22Rv1 (cell line): ENCODE measurements around the gene KRTAP10-9.
"Not testable (repeated sequence)": the region's sequence is repeated elsewhere in the genome, so short reads cannot be mapped to it uniquely, and the experiment has no call there.

ENCODE experiments used
- H3K27ac ChIP-seq: fragments of 450-650 bp; 2 replicates; pipeline ENCODE4 v1.5.1; 2017
- CTCF ChIP-seq: fragments of 450-650 bp; IDR thresholded peaks from 2 replicates; pipeline ENCODE4 v1.5.1; 2017; ENCODE audit warnings: mild to moderate bottlenecking
- ZFX ChIP-seq: fragments of 450-650 bp; IDR thresholded peaks from 2 replicates; pipeline ENCODE4 v1.6.1; 2017; ENCODE audit warnings: antibody characterized with exemption, borderline replicate concordance

The KRTAP10-9 gene

GRCh38 chr21:44582055-44582454 lies 44.8 kb upstream of the KRTAP10-9 start:
- no peak for TF ChIP-seq CTCF
- no peak for TF ChIP-seq ZFX
- no peak overlapping the region for H3K27ac ChIP-seq

GRCh38 chr21:44583089-44583799 lies 43.6 kb upstream of the KRTAP10-9 start:
- H3K27ac ChIP-seq: peak overlapping the region; percentile 44
- TF ChIP-seq CTCF (no peak), ZFX (no peak)

DNA sequence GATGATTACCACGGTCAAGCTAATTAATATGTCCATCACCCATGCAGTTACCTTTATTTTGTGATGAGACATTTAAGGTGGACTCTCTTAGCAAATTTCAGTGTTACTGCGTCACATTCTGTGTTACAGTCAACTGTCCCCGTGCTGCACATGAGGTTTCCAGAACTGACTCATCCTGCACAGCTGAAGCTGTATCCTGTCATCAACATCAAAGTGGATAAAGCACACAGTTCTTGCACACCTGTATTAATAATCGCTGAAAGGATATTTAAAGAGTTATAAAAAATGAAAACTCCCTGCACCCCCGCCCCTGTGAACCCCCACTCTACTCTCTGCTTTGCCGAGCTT lies 43.1 kb upstream of the KRTAP10-9 start:
- H3K27ac ChIP-seq: peak overlapping the region; percentile 44
- TF ChIP-seq CTCF (no peak), ZFX (no peak)

DNA sequence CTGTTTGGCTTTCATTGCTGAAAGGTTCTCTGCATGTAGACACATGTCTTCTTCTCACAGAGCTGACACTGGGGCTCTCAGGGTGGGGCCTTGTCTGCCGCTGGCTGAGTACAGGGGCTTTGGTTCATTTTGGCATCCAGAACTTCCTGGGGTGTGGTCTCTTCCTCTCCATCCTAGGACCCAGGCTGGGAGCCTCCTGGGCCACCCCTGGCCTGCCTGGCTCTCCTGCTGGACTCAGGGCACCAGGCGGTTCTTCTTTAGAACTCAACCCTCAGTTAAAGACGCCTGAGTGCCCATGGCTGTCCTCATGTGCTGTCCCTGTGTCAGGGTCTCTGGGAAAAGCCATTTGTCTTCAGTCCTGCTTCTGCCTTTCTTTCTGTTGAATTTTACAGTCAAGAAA lies 41.0 kb upstream of the KRTAP10-9 start:
- TF ChIP-seq ZFX (no peak), CTCF (no peak)
- H3K27ac ChIP-seq: no peak overlapping the region

GRCh38 chr21:44589094-44589493 lies 37.8 kb upstream of the KRTAP10-9 start:
- TF ChIP-seq ZFX (no peak), CTCF (no peak)
- H3K27ac ChIP-seq: no peak overlapping the region

DNA sequence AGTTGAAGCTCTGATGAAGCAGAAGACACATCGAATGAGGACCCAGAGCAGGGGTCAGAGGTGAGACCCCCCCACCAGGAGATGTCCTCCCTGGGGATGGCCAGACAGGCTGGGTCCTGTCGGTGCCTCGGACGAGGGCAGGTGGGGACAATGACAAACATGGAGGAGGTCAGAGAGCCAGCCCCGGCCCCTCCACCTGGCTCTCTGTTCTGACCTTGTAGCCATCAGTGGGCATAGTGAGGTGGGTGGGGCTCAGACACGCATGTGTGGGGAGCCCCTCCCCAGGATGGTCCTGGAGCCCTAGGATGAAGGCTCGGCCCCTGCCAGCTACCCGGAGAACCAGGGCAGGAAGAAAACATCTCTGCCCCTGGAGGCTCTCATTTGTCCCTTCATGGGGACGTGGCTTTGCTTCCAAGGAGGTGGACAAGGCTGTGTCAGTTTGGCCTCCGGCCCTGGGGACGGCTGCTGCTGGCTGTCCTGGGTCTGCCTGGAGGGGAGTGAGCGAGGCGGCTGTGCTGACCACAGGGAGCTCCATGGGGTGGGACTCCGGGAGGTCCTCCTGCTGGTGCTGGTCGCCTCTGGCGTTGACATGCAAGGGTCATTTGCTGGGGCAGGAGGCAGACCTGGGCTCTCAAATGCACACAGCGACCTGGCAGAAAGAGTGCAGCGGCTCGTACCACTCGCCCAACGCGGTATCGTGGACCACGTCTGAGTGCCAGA lies 37.1 kb upstream of the KRTAP10-9 start:
- TF ChIP-seq ZFX (no peak), CTCF (no peak)

DNA sequence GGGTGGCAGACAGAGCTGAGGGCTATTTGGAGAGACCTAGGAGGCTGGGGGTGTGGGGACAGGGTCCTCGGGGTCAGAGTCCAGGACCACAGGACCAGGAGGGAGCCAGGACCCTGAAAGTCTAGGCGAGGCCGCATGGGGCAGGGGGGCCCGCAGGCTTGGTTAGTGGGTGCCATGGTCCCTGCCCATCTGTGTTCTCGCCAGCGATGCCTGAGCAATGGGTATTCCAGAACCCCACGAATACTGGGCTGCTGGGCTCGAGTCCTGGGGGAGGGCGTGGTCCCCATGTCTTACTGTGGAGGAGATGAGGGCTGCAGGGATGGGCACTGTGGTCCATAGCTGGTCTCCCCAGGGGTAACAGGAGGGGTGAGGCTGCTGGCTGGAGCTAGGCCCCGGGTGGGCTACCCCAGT lies 36.6 kb upstream of the KRTAP10-9 start:
- H3K27ac ChIP-seq: no peak overlapping the region
- TF ChIP-seq ZFX (no peak), CTCF (no peak)

More for the DNA sequence above, 37.1 kb upstream of the KRTAP10-9 start:
- no peak overlapping the region for H3K27ac ChIP-seq

GRCh38 chr21:44590897-44591800 lies 35.7 kb upstream of the KRTAP10-9 start:
- H3K27ac ChIP-seq: not testable (repeated sequence)

GRCh38 chr21:44591801-44592130 lies 35.1 kb upstream of the KRTAP10-9 start:
- H3K27ac ChIP-seq: not testable (repeated sequence)
